ENCODE results near the gene ZNF394. TPM values are rescaled to one million over a fixed set of nuclear protein-coding genes. Genes with fewer than 3 reads are reported as not detected.
"Not testable (repeated sequence)": the region's sequence is repeated elsewhere in the genome, so short reads cannot be mapped to it uniquely, and the experiment has no call there.

ZNF394 gene
- total RNA-seq (10 to 100 TPM; 29.1 to 32.1 TPM), polyA plus RNA-seq (10 to 100 TPM; 14.9 to 32.3 TPM)
- long read RNA-seq, donor 1, transcript ZNF394-203 (2 exons, 2,017 nt): minor isoform, 20 of 133 reads
- long read RNA-seq, donor 1, transcript ZNF394-201 (3 exons, 2,179 nt): major isoform, 104 of 133 reads
- long read RNA-seq, donor 1, partial matches to known transcripts: 0 of 133 reads
- long read RNA-seq, donor 1, other reads (novel, unspliced or antisense): 5 of 133 reads
- long read RNA-seq, donor 2, transcript ZNF394-201 (3 exons, 2,179 nt): major isoform, 17 of 24 reads
- long read RNA-seq, donor 2, partial matches to known transcripts: 0 of 24 reads
- long read RNA-seq, donor 2, other reads (novel, unspliced or antisense): 3 of 24 reads

GRCh38 chr7:99499721-99500636 is at the start of gene ZNF394:
Gene ZNF394 (minus strand): TSS chr7:99500281. CDS start chr7:99500093, 188 bp downstream.
- Histone ChIP-seq H3K27ac (ENCODE audit: low read depth in 1 of 2, low read length in 2 of 2) (peak within 1 kb of the TSS; percentile 64 to 83), H3K27me3 (ENCODE audit: control insufficient read depth in 1 of 2, insufficient read depth in 2 of 2, low read length in 1 of 2) (no peaks in the 10 kb centered on the region), H3K9me3 (ENCODE audit: control insufficient read depth, low read length) (no peaks in the 10 kb centered on the region), H3K36me3 (ENCODE audit: control insufficient read depth in 1 of 2, insufficient read depth in 2 of 2, low read length in 1 of 2) (peaks cover 0 to 2% of the 10 kb centered on the region in 2 donors), H3K4me1 (ENCODE audit: control insufficient read depth in 1 of 2, insufficient read depth in 2 of 2, low read length in 2 of 2) (no peaks in the 10 kb centered on the region), H3K4me3 (ENCODE audit: low read length in 2 of 2) (peak within 1 kb of the TSS; percentile 76 to 91)
- peak; percentile 95 to 98 for DNase-seq
- ATAC-seq (ENCODE audit: low FRiP score): peak; percentile 83
- WGBS, 2 donors: 0% methylated on average over 68 of the region's 68 CpGs
- intact Hi-C loops (cut with DNase I): loop anchor here (5.0 kb wide), 1 partner anchor 52 kb away; the partner anchor contains the start of gene FAM200A (in 2 of the 2)

DNA sequence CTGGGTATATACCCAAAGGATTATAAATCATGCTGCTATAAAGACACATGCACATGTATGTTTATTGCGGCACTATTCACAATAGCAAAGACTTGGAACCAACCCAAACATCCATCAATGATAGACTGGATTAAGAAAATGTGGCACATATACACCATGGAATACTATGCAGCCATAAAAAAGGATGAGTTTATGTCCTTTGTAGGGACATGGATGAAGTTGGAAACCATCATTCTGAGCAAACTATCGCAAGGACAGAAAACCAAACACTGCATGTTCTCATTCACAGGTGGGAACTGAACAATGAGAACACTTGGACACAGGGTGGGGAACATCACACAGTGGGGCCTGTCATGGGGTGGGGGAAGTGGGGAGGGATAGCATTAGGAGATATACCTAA is 49.5 kb upstream of the ZNF394 start:
- H3K27ac ChIP-seq (ENCODE audit: low read depth in 1 of 2, low read length in 2 of 2); intact Hi-C loops (cut with DNase I); DNase-seq; H3K9me3 ChIP-seq (ENCODE audit: control insufficient read depth, low read length); H3K4me3 ChIP-seq (ENCODE audit: low read length in 2 of 2); H3K36me3 ChIP-seq (ENCODE audit: control insufficient read depth in 1 of 2, insufficient read depth in 2 of 2, low read length in 1 of 2); H3K4me1 ChIP-seq (ENCODE audit: control insufficient read depth in 1 of 2, insufficient read depth in 2 of 2, low read length in 2 of 2); ATAC-seq (ENCODE audit: low FRiP score); H3K27me3 ChIP-seq (ENCODE audit: control insufficient read depth in 1 of 2, insufficient read depth in 2 of 2, low read length in 1 of 2): not testable (repeated sequence)
- WGBS, 2 donors: 100% methylated on average over 1 of the region's 2 CpGs

- H3K27ac ChIP-seq (ENCODE audit: low read depth in 1 of 2, low read length in 2 of 2); H3K4me1 ChIP-seq (ENCODE audit: control insufficient read depth in 1 of 2, insufficient read depth in 2 of 2, low read length in 2 of 2); DNase-seq; intact Hi-C loops (cut with DNase I); H3K27me3 ChIP-seq (ENCODE audit: control insufficient read depth in 1 of 2, insufficient read depth in 2 of 2, low read length in 1 of 2); H3K36me3 ChIP-seq (ENCODE audit: control insufficient read depth in 1 of 2, insufficient read depth in 2 of 2, low read length in 1 of 2); H3K9me3 ChIP-seq (ENCODE audit: control insufficient read depth, low read length); ATAC-seq (ENCODE audit: low FRiP score); H3K4me3 ChIP-seq (ENCODE audit: low read length in 2 of 2): not testable (repeated sequence)
- 94 to 97% methylated on average over 5 of the region's 5 CpGs for WGBS, 2 donors
These were observed 45.2 kb upstream of the ZNF394 start for GRCh38 chr7:99545308-99545707.

- Histone ChIP-seq H3K36me3 (ENCODE audit: control insufficient read depth in 1 of 2, insufficient read depth in 2 of 2, low read length in 1 of 2) (no peaks in the 10 kb centered on the region), H3K4me3 (ENCODE audit: low read length in 2 of 2) (no peak overlapping the region), H3K27ac (ENCODE audit: low read depth in 1 of 2, low read length in 2 of 2) (no peak overlapping the region), H3K27me3 (ENCODE audit: control insufficient read depth in 1 of 2, insufficient read depth in 2 of 2, low read length in 1 of 2) (no peaks in the 10 kb centered on the region), H3K4me1 (ENCODE audit: control insufficient read depth in 1 of 2, insufficient read depth in 2 of 2, low read length in 2 of 2) (no peaks in the 10 kb centered on the region), H3K9me3 (ENCODE audit: control insufficient read depth, low read length) (peaks cover 2% of the 10 kb centered on the region)
- ATAC-seq (ENCODE audit: low FRiP score) (no peak), DNase-seq (no peak)
- intact Hi-C loops (cut with DNase I): no loop called here
- WGBS, 2 donors: 91 to 95% methylated on average over 6 of the region's 6 CpGs
These were observed 43.8 kb upstream of the ZNF394 start for GRCh38 chr7:99543916-99544315.

GRCh38 chr7:99543081-99543671 is 43.1 kb upstream of the ZNF394 start:
- 93 to 97% methylated on average over 34 of the region's 34 CpGs for WGBS, 2 donors
- ATAC-seq (ENCODE audit: low FRiP score): no peak

GRCh38 chr7:99541212-99541611 is 41.1 kb upstream of the ZNF394 start:
- peaks cover 2% of the 10 kb centered on the region for H3K9me3 ChIP-seq (ENCODE audit: control insufficient read depth, low read length)
- no peak overlapping the region for H3K27ac ChIP-seq (ENCODE audit: low read depth in 1 of 2, low read length in 2 of 2)
- ATAC-seq (ENCODE audit: low FRiP score) (no peak), DNase-seq (no peak)
- no peaks in the 10 kb centered on the region for H3K4me1 ChIP-seq (ENCODE audit: control insufficient read depth in 1 of 2, insufficient read depth in 2 of 2, low read length in 2 of 2)
- H3K36me3 ChIP-seq (ENCODE audit: control insufficient read depth in 1 of 2, insufficient read depth in 2 of 2, low read length in 1 of 2): no peaks in the 10 kb centered on the region
- H3K4me3 ChIP-seq (ENCODE audit: low read length in 2 of 2): no peak overlapping the region
- 89 to 91% methylated on average over 9 of the region's 9 CpGs for WGBS, 2 donors
- intact Hi-C loops (cut with DNase I): no loop called here
- H3K27me3 ChIP-seq (ENCODE audit: control insufficient read depth in 1 of 2, insufficient read depth in 2 of 2, low read length in 1 of 2): no peaks in the 10 kb centered on the region

More at GRCh38 chr7:99543081-99543671, 43.1 kb upstream of the ZNF394 start:
- H3K9me3 ChIP-seq (ENCODE audit: control insufficient read depth, low read length): peaks cover 2% of the 10 kb centered on the region
- DNase-seq: no peak
- H3K4me3 ChIP-seq (ENCODE audit: low read length in 2 of 2): no peak overlapping the region
- no peaks in the 10 kb centered on the region for H3K27me3 ChIP-seq (ENCODE audit: control insufficient read depth in 1 of 2, insufficient read depth in 2 of 2, low read length in 1 of 2)
- H3K27ac ChIP-seq (ENCODE audit: low read depth in 1 of 2, low read length in 2 of 2): no peak overlapping the region
- no peaks in the 10 kb centered on the region for H3K36me3 ChIP-seq (ENCODE audit: control insufficient read depth in 1 of 2, insufficient read depth in 2 of 2, low read length in 1 of 2)
- H3K4me1 ChIP-seq (ENCODE audit: control insufficient read depth in 1 of 2, insufficient read depth in 2 of 2, low read length in 2 of 2): no peaks in the 10 kb centered on the region
- intact Hi-C loops (cut with DNase I): no loop called here

DNA sequence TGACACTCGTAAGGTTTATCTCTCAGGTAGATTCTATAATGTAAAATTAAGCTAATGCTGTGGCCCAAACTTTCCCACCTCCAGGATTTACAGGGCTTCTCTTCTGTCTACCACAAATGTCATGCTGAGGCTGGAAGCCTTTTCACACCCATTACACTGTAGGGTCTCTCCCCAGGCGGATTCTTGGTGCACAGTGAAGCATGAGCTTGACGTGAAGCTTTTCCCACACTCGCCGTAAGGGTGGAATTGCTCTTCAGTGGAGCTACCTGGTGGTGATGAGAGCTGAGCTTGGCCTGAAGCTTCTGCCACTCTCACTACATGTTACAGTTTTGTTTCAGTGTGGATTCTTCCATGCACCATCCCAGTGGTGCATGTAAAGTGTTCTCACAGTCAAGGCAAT is 40.5 kb upstream of the ZNF394 start:
- no peak overlapping the region for H3K27ac ChIP-seq (ENCODE audit: low read depth in 1 of 2, low read length in 2 of 2)
- no peaks in the 10 kb centered on the region for H3K27me3 ChIP-seq (ENCODE audit: control insufficient read depth in 1 of 2, insufficient read depth in 2 of 2, low read length in 1 of 2)

DNA sequence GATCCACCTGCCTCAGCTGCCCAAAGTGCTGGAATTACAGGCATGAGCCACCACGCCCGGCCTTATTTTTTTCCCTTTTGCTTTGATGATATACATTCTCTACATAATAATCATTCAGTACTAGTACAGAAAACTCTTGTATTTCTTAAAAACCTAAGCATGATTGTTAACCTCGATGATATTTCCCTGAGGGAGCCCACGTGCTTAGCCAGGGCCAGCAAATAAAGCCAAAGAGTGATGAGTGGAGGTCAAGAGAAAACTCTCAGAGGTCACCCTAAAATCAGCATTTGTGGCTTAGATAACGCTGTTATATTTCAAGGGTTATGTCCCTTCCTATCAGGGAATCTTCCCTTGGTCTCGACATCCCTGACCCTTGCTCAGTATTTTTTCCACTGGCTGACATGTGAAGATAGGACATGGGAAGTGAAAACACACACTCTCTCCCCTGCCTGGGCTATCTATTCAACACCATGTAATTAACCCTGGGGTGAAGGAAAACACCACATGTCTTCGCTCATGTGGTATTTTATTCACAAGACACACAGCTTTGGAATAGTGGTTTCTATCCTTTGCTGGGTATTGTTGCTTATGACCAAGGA is 39.2 kb upstream of the ZNF394 start:
- H3K4me3 ChIP-seq (ENCODE audit: low read length in 2 of 2): no peak overlapping the region
- no peak overlapping the region for H3K27ac ChIP-seq (ENCODE audit: low read depth in 1 of 2, low read length in 2 of 2)
- DNase-seq (no peak), ATAC-seq (ENCODE audit: low FRiP score) (no peak)
- WGBS, 2 donors: 37 to 55% methylated on average over 7 of the region's 7 CpGs
- no peaks in the 10 kb centered on the region for H3K4me1 ChIP-seq (ENCODE audit: control insufficient read depth in 1 of 2, insufficient read depth in 2 of 2, low read length in 2 of 2)
- H3K27me3 ChIP-seq (ENCODE audit: control insufficient read depth in 1 of 2, insufficient read depth in 2 of 2, low read length in 1 of 2): no peaks in the 10 kb centered on the region
- intact Hi-C loops (cut with DNase I): no loop called here
- no peaks in the 10 kb centered on the region for H3K36me3 ChIP-seq (ENCODE audit: control insufficient read depth in 1 of 2, insufficient read depth in 2 of 2, low read length in 1 of 2)
- peaks cover 2% of the 10 kb centered on the region for H3K9me3 ChIP-seq (ENCODE audit: control insufficient read depth, low read length)

More for the DNA sequence above, 40.5 kb upstream of the ZNF394 start:
- intact Hi-C loops (cut with DNase I): no loop called here
- DNase-seq (no peak), ATAC-seq (ENCODE audit: low FRiP score) (no peak)
- 92 to 94% methylated on average over 5 of the region's 5 CpGs for WGBS, 2 donors
- Histone ChIP-seq H3K9me3 (ENCODE audit: control insufficient read depth, low read length) (peaks cover 2% of the 10 kb centered on the region), H3K4me1 (ENCODE audit: control insufficient read depth in 1 of 2, insufficient read depth in 2 of 2, low read length in 2 of 2) (no peaks in the 10 kb centered on the region), H3K36me3 (ENCODE audit: control insufficient read depth in 1 of 2, insufficient read depth in 2 of 2, low read length in 1 of 2) (no peaks in the 10 kb centered on the region), H3K4me3 (ENCODE audit: low read length in 2 of 2) (no peak overlapping the region)
